Endothelial cell of umbilical vein (primary cell): Measurements from ENCODE around the gene COG4. TPM values are rescaled to one million over a fixed set of nuclear protein-coding genes. Genes with fewer than 3 reads are reported as not detected.

Source experiments
- BruUV-seq: library from RNA; stranded (reverse); fragments of 400-500 nt; replicated peaks from 2 replicates; lab custom pipeline; 2021; lab: Mats Ljungman, UMichigan
- CTCF ChIA-PET: fragments of 300-600, 350-600 bp; sonication (Branson Sonifier 250); formaldehyde crosslinking; loops from one replicate; lab custom pipeline; 2021; ENCODE audit warnings: antibody characterized with exemption, inconsistent platforms; lab: Charles Lee
- POLR2A ChIA-PET: fragments of 300-600, 350-600 bp; sonication (Branson Sonifier 250); formaldehyde crosslinking; loops from one replicate; lab custom pipeline; 2021; ENCODE audit warnings: antibody characterized with exemption, inconsistent platforms; lab: Charles Lee
- DNase-seq: peaks from one replicate; pipeline ENCODE4 v3.0.0-alpha.2; 2011; ENCODE audit warnings: low read depth, low spot score
- FAIRE-seq: peaks from 2 replicates; lab custom pipeline; 2011; peaks lifted over from hg19 to GRCh38; lab: Jason Lieb, UNC
- H2AFZ ChIP-seq: 2 replicates; pipeline ENCODE4 v1.6.0; 2012; ENCODE audit warnings: low read depth, low read length, control low read depth, inconsistent platforms
- H3K27ac ChIP-seq: 2 replicates; pipeline ENCODE4 v1.5.1; 2011; ENCODE audit warnings: low read depth, mild to moderate bottlenecking, control low read depth, low read length, moderate library complexity; ENCODE audit not compliant: insufficient read depth
- H3K27me3 ChIP-seq, 2 experiments: 2 replicates each; pipeline versions ENCODE4 v1.6.0 to v1.6.1; 2011; ENCODE audit warnings: low read length in 2 of 2, mixed read lengths in 1 of 2; ENCODE audit not compliant: control insufficient read depth in 2 of 2, insufficient read depth in 2 of 2
- H3K36me3 ChIP-seq, 2 experiments: 2 replicates in 1 of 2; 3 replicates in 1 of 2; pipeline ENCODE4 v1.5.1; 2011; ENCODE audit warnings: low read length in 2 of 2, mild to moderate bottlenecking in 1 of 2, moderate library complexity in 1 of 2; ENCODE audit not compliant: control insufficient read depth in 2 of 2, insufficient read depth in 2 of 2; ENCODE audit errors: extremely low read depth in 1 of 2
- H3K4me1 ChIP-seq: 3 replicates; pipeline ENCODE4 v1.5.1; 2011; ENCODE audit warnings: mild to moderate bottlenecking, low read length; ENCODE audit not compliant: control insufficient read depth, insufficient read depth; ENCODE audit errors: extremely low read depth
- H3K4me2 ChIP-seq: 2 replicates; pipeline ENCODE4 v1.6.1; 2011; ENCODE audit warnings: low read length, control low read depth, mixed read lengths; ENCODE audit not compliant: insufficient read depth
- H3K4me3 ChIP-seq, 3 experiments: fragments of 200-600 bp in 1 of 3; sonication (generic), shearing (Covaris generic) in 1 of 3; replicated peaks in 1 of 3; 2 replicates each; pipeline ENCODE4 v1.5.1; 2011 to 2016; ENCODE audit warnings: control low read depth in 3 of 3, low read length in 3 of 3, mild to moderate bottlenecking in 2 of 3, inconsistent platforms in 1 of 3, low read depth in 1 of 3, moderate library complexity in 1 of 3; ENCODE audit not compliant: insufficient read depth in 1 of 3
- H3K79me2 ChIP-seq: 2 replicates; pipeline ENCODE4 v1.6.0; 2012; ENCODE audit warnings: low read length, inconsistent platforms; ENCODE audit not compliant: control insufficient read depth, insufficient read depth
- H3K9ac ChIP-seq: replicated peaks from 2 replicates; pipeline ENCODE3; 2011; ENCODE audit warnings: low read length, control low read depth; ENCODE audit not compliant: insufficient read depth; ENCODE audit errors: extremely low read depth
- H3K9me1 ChIP-seq: replicated peaks from 3 replicates; pipeline ENCODE4 v1.6.0; 2011; ENCODE audit warnings: mild to moderate bottlenecking, low read length; ENCODE audit not compliant: control insufficient read depth, insufficient read depth; ENCODE audit errors: extremely low read depth
- H3K9me3 ChIP-seq: replicated peaks from 2 replicates; pipeline ENCODE4 v1.5.1; 2012; ENCODE audit warnings: low read length, inconsistent platforms; ENCODE audit not compliant: control insufficient read depth, insufficient read depth
- H4K20me1 ChIP-seq: replicated peaks from 2 replicates; pipeline ENCODE3; 2011; ENCODE audit warnings: mild to moderate bottlenecking, low read length; ENCODE audit not compliant: control insufficient read depth, insufficient read depth; ENCODE audit errors: extremely low read depth
- CTCF ChIP-seq, 2 donors: IDR thresholded peaks; 1 replicate in 1 of 2; 2 replicates in 1 of 2; pipeline ENCODE4 v1.5.1; 2011; ENCODE audit warnings: low read length in 2 of 2, mild to moderate bottlenecking in 2 of 2, moderate library complexity in 2 of 2, control low read depth in 1 of 2, inconsistent platforms in 1 of 2, low read depth in 1 of 2; ENCODE audit not compliant: insufficient read depth in 1 of 2; ENCODE audit errors: extremely low read depth in 1 of 2
- EZH2 ChIP-seq: IDR thresholded peaks from 2 replicates; pipeline ENCODE4 v1.6.1; 2012; ENCODE audit warnings: borderline replicate concordance, low read depth, mild to moderate bottlenecking, moderate library complexity, low read length, inconsistent platforms; ENCODE audit not compliant: severe bottlenecking
- FOS ChIP-seq: IDR thresholded peaks from 2 replicates; pipeline ENCODE4 v1.6.1; 2011; ENCODE audit warnings: mild to moderate bottlenecking, low read length, moderate library complexity, borderline replicate concordance; ENCODE audit not compliant: insufficient read depth
- GATA2 ChIP-seq: IDR thresholded peaks from 2 replicates; pipeline ENCODE4 v1.7.0; 2011; ENCODE audit warnings: low read depth, mild to moderate bottlenecking, moderate library complexity, mixed read lengths, low read length; ENCODE audit not compliant: insufficient read length, insufficient read depth
- JUN ChIP-seq: IDR thresholded peaks from 2 replicates; pipeline ENCODE4 v1.6.1; 2011; ENCODE audit warnings: borderline replicate concordance, low read depth; ENCODE audit not compliant: insufficient read length, insufficient read depth
- MAX ChIP-seq: IDR thresholded peaks from 2 replicates; pipeline ENCODE4 v1.6.1; 2011; ENCODE audit not compliant: insufficient read depth, insufficient read length
- MYC ChIP-seq: IDR thresholded peaks from one replicate; pipeline ENCODE4 v1.6.1; 2011; ENCODE audit warnings: mild to moderate bottlenecking, low read depth, low read length
- POLR2A ChIP-seq: IDR thresholded peaks from 2 replicates; pipeline ENCODE4 v1.6.1; 2012; ENCODE audit warnings: low read depth, mild to moderate bottlenecking, control low read depth, low read length
- POLR2AphosphoS5 ChIP-seq: IDR thresholded peaks from 2 replicates; pipeline ENCODE4 v1.6.1; 2012; ENCODE audit warnings: low read depth, mild to moderate bottlenecking, control low read depth, low read length, moderate library complexity; ENCODE audit not compliant: insufficient read depth
- dilution Hi-C: fragments of 300-500 bp; cut with MboI; formaldehyde crosslinking; loops from one replicate; pipeline ENCODE4 v1.15.0; 2019; ENCODE audit warnings: low sequenced_read_pairs; ENCODE audit not compliant: extremely low pct_ligation_motif_present
- intact Hi-C: fragments of 100-400 bp; cut with micrococcal nuclease; formaldehyde crosslinking; loops from one replicate; pipeline ENCODE4 v1.10.0; 2022
- polyA plus RNA-seq, 4 experiments: library from polyadenylated mRNA; depleted of rRNA in 3 of 4; stranded (reverse) in 3 of 4; unstranded in 1 of 4; fragments of >200 nt; gene quantifications; 2 replicates each; pipeline versions ENCODE4 v1.2.1 to v1.2.3, GENCODE V29; 2011 to 2012; ENCODE audit warnings: missing spikeins in 1 of 4
- total RNA-seq: library from RNA; stranded (reverse); gene quantifications from 2 replicates; pipeline ENCODE4 v1.2.3, GENCODE V29; 2021

COG4 gene
- total and polyA plus RNA-seq, 2 donors (not counting 3 experiments of a cell fraction or from before 2014, with no cell fraction given): 53.7 to 61.2 TPM

- Histone ChIP-seq H3K9me3 (no peaks in the 10 kb centered on the region), H3K9ac (no peak overlapping the region), H2AFZ (no peak overlapping the region), H3K4me3 (no peak overlapping the region), H4K20me1 (no peaks in the 10 kb centered on the region), H3K79me2 (no peaks in the 10 kb centered on the region), H3K36me3 (peaks cover 4 to 29% of the 10 kb centered on the region in 2 experiments), H3K4me1 (no peaks in the 10 kb centered on the region), H3K27me3 (no peaks in the 10 kb centered on the region), H3K27ac (no peak overlapping the region), H3K9me1 (no peaks in the 10 kb centered on the region), H3K4me2 (no peak overlapping the region)
- BruUV-seq: no TSS peak
- dilution Hi-C loops (no loop called here), intact Hi-C loops (no loop called here)
- no peak for TF ChIP-seq MAX
- no peak for TF ChIP-seq CTCF (IDR thresholded peaks at IDR 0.05; ENCODE audit: extremely low read depth in 1 of 2, insufficient read depth in 1 of 2, low read depth in 1 of 2, low read length in 2 of 2)
- TF ChIP-seq MYC: no peak
- no peak for TF ChIP-seq EZH2
- no peak for TF ChIP-seq GATA2
- no peak for TF ChIP-seq POLR2A
- TF ChIP-seq JUN: no peak
- TF ChIP-seq POLR2AphosphoS5: no peak
- TF ChIP-seq FOS: no peak
- DNase-seq (no peak), FAIRE-seq (no peak)
- ChIA-PET POLR2A (interaction anchor here (0.7 kb wide), 1 partner anchor 265 kb away, joined by 3 read pairs; no protein-coding TSS in a partner anchor), CTCF (interaction anchor here (1.0 to 2.6 kb wide), 2 partner anchors 13 to 126 kb away, joined by 3 to 8 read pairs; no protein-coding TSS in a partner anchor)
Observed at GRCh38 chr16:70495425-70496182, 27.8 kb downstream of the COG4 start.
